Measurements from ENCODE around the gene SLC16A2.

DNA sequence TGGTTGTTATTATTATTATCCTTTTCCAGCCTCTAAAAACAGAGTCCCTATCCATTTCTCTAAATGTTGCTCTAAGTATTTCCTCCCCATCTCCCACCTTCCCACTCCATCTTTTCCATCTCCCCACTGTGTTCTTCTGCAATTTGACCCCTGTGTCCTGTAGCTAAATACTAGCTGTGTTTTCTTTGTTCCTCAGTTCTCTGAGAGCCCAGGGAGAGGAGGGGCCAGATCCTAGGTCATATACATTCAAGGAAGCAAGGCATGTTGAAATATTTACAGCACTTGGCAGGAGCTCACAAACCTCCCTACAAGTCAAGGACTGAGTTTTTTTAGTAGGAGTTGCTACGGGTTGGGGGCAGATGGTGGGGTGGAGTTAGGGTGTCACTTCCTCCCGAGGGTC lies 10.5 kb downstream of the SLC16A2 start:
- TF ChIP-seq POLR2A (IDR thresholded peaks at IDR 0.05): no peak
- TF ChIP-seq, protein P1, sequence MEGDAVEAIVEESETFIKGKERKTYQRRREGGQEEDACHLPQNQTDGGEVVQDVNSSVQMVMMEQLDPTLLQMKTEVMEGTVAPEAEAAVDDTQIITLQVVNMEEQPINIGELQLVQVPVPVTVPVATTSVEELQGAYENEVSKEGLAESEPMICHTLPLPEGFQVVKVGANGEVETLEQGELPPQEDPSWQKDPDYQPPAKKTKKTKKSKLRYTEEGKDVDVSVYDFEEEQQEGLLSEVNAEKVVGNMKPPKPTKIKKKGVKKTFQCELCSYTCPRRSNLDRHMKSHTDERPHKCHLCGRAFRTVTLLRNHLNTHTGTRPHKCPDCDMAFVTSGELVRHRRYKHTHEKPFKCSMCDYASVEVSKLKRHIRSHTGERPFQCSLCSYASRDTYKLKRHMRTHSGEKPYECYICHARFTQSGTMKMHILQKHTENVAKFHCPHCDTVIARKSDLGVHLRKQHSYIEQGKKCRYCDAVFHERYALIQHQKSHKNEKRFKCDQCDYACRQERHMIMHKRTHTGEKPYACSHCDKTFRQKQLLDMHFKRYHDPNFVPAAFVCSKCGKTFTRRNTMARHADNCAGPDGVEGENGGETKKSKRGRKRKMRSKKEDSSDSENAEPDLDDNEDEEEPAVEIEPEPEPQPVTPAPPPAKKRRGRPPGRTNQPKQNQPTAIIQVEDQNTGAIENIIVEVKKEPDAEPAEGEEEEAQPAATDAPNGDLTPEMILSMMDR (IDR thresholded peaks at IDR 0.05): no peak
- no peak for TF ChIP-seq POLR2AphosphoS5 (IDR thresholded peaks at IDR 0.05)
